Measurements from ENCODE around the gene RASSF5. TPM values are rescaled to one million over a fixed set of nuclear protein-coding genes. Genes with fewer than 3 reads are reported as not detected.

RASSF5 gene
- total RNA-seq, 5 donors from 2014 or later (not counting 1 experiment from before 2014, with no cell fraction given): 174 to 224 (median 204) TPM

GRCh38 chr1:206513312-206514111, 6.2 kb downstream of the RASSF5 start:
- Histone ChIP-seq H3K4me3 (ENCODE audit: control insufficient read depth in 1 of 2, extremely low read depth in 1 of 2, low read length in 1 of 2) (no peak overlapping the region), H3K4me1 (ENCODE audit: control insufficient read depth in 1 of 2, extremely low read depth in 1 of 2, insufficient read depth in 2 of 2, low read length in 2 of 2) (peaks cover 0 to 4% of the 10 kb centered on the region in 2 experiments), H3K27ac (ENCODE audit: low read length) (no peak overlapping the region), H3K36me3 (ENCODE audit: control insufficient read depth in 2 of 2, extremely low read depth in 1 of 2, insufficient read depth in 1 of 2, low read length in 1 of 2) (no peaks in the 10 kb centered on the region), H3K27me3 (replicated peaks in 1 of 2; ENCODE audit: control insufficient read depth in 2 of 2, extremely low read depth in 1 of 2, insufficient read depth in 2 of 2, low read length in 1 of 2) (peaks cover 4 to 31% of the 10 kb centered on the region in 2 experiments), H3K9me3 (no peaks in the 10 kb centered on the region)
- POLR2A ChIA-PET: no interaction called here
- Mint-ChIP-seq H3K27ac (no peak overlapping the region), H3K27me3 (peaks cover 17 to 20% of the 10 kb centered on the region in 2 donors), H3K36me3 (no peaks in the 10 kb centered on the region), H3K9me3 (no peaks in the 10 kb centered on the region), H3K4me1 (peaks cover 2 to 8% (median 8%) of the 10 kb centered on the region in 3 donors), H3K4me3 (no peak overlapping the region)
- CTCF ChIA-PET: interaction anchor here in 1 of 2 donors (1.6 kb wide), 1 partner anchor 150 kb away, joined by 3 read pairs; no protein-coding TSS in a partner anchor
- DNase-seq: no peak
- 92% methylated on average over 9 of the region's 11 CpGs for WGBS (ENCODE audit: insufficient coverage)
- no peak for ATAC-seq (replicated peaks in 1 of 4)

GRCh38 chr1:206514813-206515387, 7.6 kb downstream of the RASSF5 start:
- DNase-seq (no peak), ATAC-seq (replicated peaks in 1 of 4) (no peak)
- Mint-ChIP-seq H3K27ac (no peak overlapping the region), H3K9me3 (no peaks in the 10 kb centered on the region), H3K36me3 (no peaks in the 10 kb centered on the region), H3K4me3 (no peak overlapping the region), H3K4me1 (peaks cover 0 to 2% (median 2%) of the 10 kb centered on the region in 3 donors), H3K27me3 (peaks cover 6 to 7% of the 10 kb centered on the region in 2 donors)
- Histone ChIP-seq H3K27ac (ENCODE audit: low read length) (no peak overlapping the region), H3K9me3 (no peaks in the 10 kb centered on the region), H3K4me1 (ENCODE audit: control insufficient read depth in 1 of 2, extremely low read depth in 1 of 2, insufficient read depth in 2 of 2, low read length in 2 of 2) (no peaks in the 10 kb centered on the region), H3K27me3 (replicated peaks in 1 of 2; ENCODE audit: control insufficient read depth in 2 of 2, extremely low read depth in 1 of 2, insufficient read depth in 2 of 2, low read length in 1 of 2) (peaks cover 0 to 20% of the 10 kb centered on the region in 2 experiments), H3K36me3 (ENCODE audit: control insufficient read depth in 2 of 2, extremely low read depth in 1 of 2, insufficient read depth in 1 of 2, low read length in 1 of 2) (no peaks in the 10 kb centered on the region), H3K4me3 (ENCODE audit: control insufficient read depth in 1 of 2, extremely low read depth in 1 of 2, low read length in 1 of 2) (no peak overlapping the region)
- CTCF ChIA-PET: no interaction called here
- POLR2A ChIA-PET: no interaction called here
- WGBS (ENCODE audit: insufficient coverage): 92% methylated on average over 3 of the region's 5 CpGs

DNA sequence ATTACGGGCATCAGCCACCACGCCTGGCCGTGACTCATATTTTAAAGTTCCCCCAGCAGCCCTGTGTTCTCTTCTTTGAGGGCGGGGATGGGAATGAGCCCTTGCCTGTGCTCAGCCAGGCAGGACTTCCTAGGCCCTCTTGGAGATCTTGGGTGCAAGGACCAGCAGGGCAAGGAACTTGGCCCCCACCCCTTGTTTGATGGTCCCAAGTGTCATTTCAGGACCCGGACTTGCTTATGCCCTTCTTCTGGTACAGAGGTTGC, 9.3 kb downstream of the RASSF5 start:
- no peak for DNase-seq
- no peaks in the 10 kb centered on the region for H3K9me3 Mint-ChIP-seq
- H3K27ac Mint-ChIP-seq: no peak overlapping the region
- Histone ChIP-seq H3K9me3 (no peaks in the 10 kb centered on the region), H3K27ac (ENCODE audit: low read length) (no peak overlapping the region), H3K4me3 (ENCODE audit: control insufficient read depth in 1 of 2, extremely low read depth in 1 of 2, low read length in 1 of 2) (no peak overlapping the region), H3K27me3 (replicated peaks in 1 of 2; ENCODE audit: control insufficient read depth in 2 of 2, extremely low read depth in 1 of 2, insufficient read depth in 2 of 2, low read length in 1 of 2) (peaks cover 0 to 10% of the 10 kb centered on the region in 2 experiments), H3K36me3 (ENCODE audit: control insufficient read depth in 2 of 2, extremely low read depth in 1 of 2, insufficient read depth in 1 of 2, low read length in 1 of 2) (no peaks in the 10 kb centered on the region), H3K4me1 (ENCODE audit: control insufficient read depth in 1 of 2, extremely low read depth in 1 of 2, insufficient read depth in 2 of 2, low read length in 2 of 2) (no peaks in the 10 kb centered on the region)
- H3K4me3 Mint-ChIP-seq: no peak overlapping the region
- H3K36me3 Mint-ChIP-seq: no peaks in the 10 kb centered on the region
- WGBS (ENCODE audit: insufficient coverage): 98% methylated on average over 4 of the region's 5 CpGs
- no peak for ATAC-seq (replicated peaks in 1 of 4)
- POLR2A ChIA-PET: no interaction called here
- peaks cover 0 to 2% of the 10 kb centered on the region in 2 donors for H3K27me3 Mint-ChIP-seq
- peaks cover 0 to 2% (median 2%) of the 10 kb centered on the region in 3 donors for H3K4me1 Mint-ChIP-seq
- CTCF ChIA-PET: no interaction called here

DNA sequence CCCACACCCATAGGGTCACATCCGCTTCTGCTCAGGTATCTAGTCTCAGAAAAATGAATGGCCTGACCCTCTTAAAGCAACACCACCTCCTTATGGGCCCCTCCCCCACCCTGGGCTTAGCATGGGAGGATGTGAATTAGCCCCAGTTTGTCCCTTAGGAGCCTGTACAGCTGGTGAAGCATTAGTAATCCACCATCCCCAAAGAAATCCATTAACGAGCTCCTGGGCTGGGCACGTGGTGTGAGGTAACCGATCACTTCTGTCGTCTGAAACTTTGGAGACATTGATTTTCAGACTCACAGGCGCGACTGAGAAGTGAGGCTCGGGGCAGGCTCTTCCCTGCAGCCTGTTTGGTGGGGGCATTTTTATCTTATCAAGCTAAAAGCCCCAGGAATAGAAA, 10.5 kb downstream of the RASSF5 start:
- POLR2A ChIA-PET: interaction anchor here in 1 of 2 donors (0.7 kb wide), 1 partner anchor 141 kb away, joined by 3 read pairs; no protein-coding TSS in a partner anchor

GRCh38 chr1:206518206-206518605, 10.9 kb downstream of the RASSF5 start:
- H3K4me3 Mint-ChIP-seq: no peak overlapping the region
- Histone ChIP-seq H3K4me3 (ENCODE audit: control insufficient read depth in 1 of 2, extremely low read depth in 1 of 2, low read length in 1 of 2) (no peak overlapping the region), H3K4me1 (ENCODE audit: control insufficient read depth in 1 of 2, extremely low read depth in 1 of 2, insufficient read depth in 2 of 2, low read length in 2 of 2) (no peaks in the 10 kb centered on the region), H3K36me3 (ENCODE audit: control insufficient read depth in 2 of 2, extremely low read depth in 1 of 2, insufficient read depth in 1 of 2, low read length in 1 of 2) (no peaks in the 10 kb centered on the region), H3K27me3 (replicated peaks in 1 of 2; ENCODE audit: control insufficient read depth in 2 of 2, extremely low read depth in 1 of 2, insufficient read depth in 2 of 2, low read length in 1 of 2) (peaks cover 0 to 4% of the 10 kb centered on the region in 2 experiments), H3K9me3 (no peaks in the 10 kb centered on the region), H3K27ac (ENCODE audit: low read length) (no peak overlapping the region)
- ATAC-seq (replicated peaks in 1 of 4): no peak
- peaks cover 0 to 2% (median 2%) of the 10 kb centered on the region in 3 donors for H3K4me1 Mint-ChIP-seq
- POLR2A ChIA-PET: interaction anchor here in 1 of 2 donors (0.6 to 0.7 kb wide), 2 partner anchors 141 to 241 kb away, joined by 3 to 5 read pairs; no protein-coding TSS in a partner anchor
- no peaks in the 10 kb centered on the region for H3K36me3 Mint-ChIP-seq
- no peak overlapping the region for H3K27ac Mint-ChIP-seq
- DNase-seq: no peak
- H3K9me3 Mint-ChIP-seq: no peaks in the 10 kb centered on the region
- CTCF ChIA-PET: no interaction called here
- 93% methylated on average over 14 of the region's 18 CpGs for WGBS (ENCODE audit: insufficient coverage)
- H3K27me3 Mint-ChIP-seq: no peaks in the 10 kb centered on the region

More for the DNA sequence above, 10.5 kb downstream of the RASSF5 start:
- H3K36me3 Mint-ChIP-seq: no peaks in the 10 kb centered on the region
- H3K27ac Mint-ChIP-seq: no peak overlapping the region
- CTCF ChIA-PET: interaction anchor here in 1 of 2 donors (0.8 kb wide), 1 partner anchor 27 kb away, joined by 3 read pairs; no protein-coding TSS in a partner anchor
- H3K4me1 Mint-ChIP-seq: peaks cover 0 to 2% (median 2%) of the 10 kb centered on the region in 3 donors
- H3K27me3 ChIP-seq (replicated peaks in 1 of 2; ENCODE audit: control insufficient read depth in 2 of 2, extremely low read depth in 1 of 2, insufficient read depth in 2 of 2, low read length in 1 of 2): peaks cover 0 to 9% of the 10 kb centered on the region in 2 experiments
- H3K9me3 Mint-ChIP-seq: no peaks in the 10 kb centered on the region
- no peak overlapping the region for H3K4me3 ChIP-seq (ENCODE audit: control insufficient read depth in 1 of 2, extremely low read depth in 1 of 2, low read length in 1 of 2)
- H3K36me3 ChIP-seq (ENCODE audit: control insufficient read depth in 2 of 2, extremely low read depth in 1 of 2, insufficient read depth in 1 of 2, low read length in 1 of 2): no peaks in the 10 kb centered on the region
- H3K27me3 Mint-ChIP-seq: no peaks in the 10 kb centered on the region
- H3K4me1 ChIP-seq (ENCODE audit: control insufficient read depth in 1 of 2, extremely low read depth in 1 of 2, insufficient read depth in 2 of 2, low read length in 2 of 2): no peaks in the 10 kb centered on the region
- DNase-seq (no peak), ATAC-seq (replicated peaks in 1 of 4) (no peak)
- H3K4me3 Mint-ChIP-seq: no peak overlapping the region
- H3K9me3 ChIP-seq: no peaks in the 10 kb centered on the region
- WGBS (ENCODE audit: insufficient coverage): 93% methylated on average over 7 of the region's 8 CpGs
- no peak overlapping the region for H3K27ac ChIP-seq (ENCODE audit: low read length)

GRCh38 chr1:206518743-206519142, 11.4 kb downstream of the RASSF5 start:
- Mint-ChIP-seq H3K4me1 (peaks cover 0 to 2% (median 2%) of the 10 kb centered on the region in 3 donors), H3K27ac (no peak overlapping the region), H3K27me3 (no peaks in the 10 kb centered on the region), H3K9me3 (no peaks in the 10 kb centered on the region), H3K36me3 (no peaks in the 10 kb centered on the region), H3K4me3 (no peak overlapping the region)
- DNase-seq (no peak), ATAC-seq (replicated peaks in 1 of 4) (no peak)
- Histone ChIP-seq H3K4me3 (ENCODE audit: control insufficient read depth in 1 of 2, extremely low read depth in 1 of 2, low read length in 1 of 2) (no peak overlapping the region), H3K4me1 (ENCODE audit: control insufficient read depth in 1 of 2, extremely low read depth in 1 of 2, insufficient read depth in 2 of 2, low read length in 2 of 2) (no peaks in the 10 kb centered on the region), H3K27me3 (replicated peaks in 1 of 2; ENCODE audit: control insufficient read depth in 2 of 2, extremely low read depth in 1 of 2, insufficient read depth in 2 of 2, low read length in 1 of 2) (no peaks in the 10 kb centered on the region), H3K36me3 (ENCODE audit: control insufficient read depth in 2 of 2, extremely low read depth in 1 of 2, insufficient read depth in 1 of 2, low read length in 1 of 2) (no peaks in the 10 kb centered on the region), H3K9me3 (no peaks in the 10 kb centered on the region), H3K27ac (ENCODE audit: low read length) (no peak overlapping the region)
- 87% methylated on average over 6 of the region's 6 CpGs for WGBS (ENCODE audit: insufficient coverage)
- ChIA-PET CTCF (no interaction called here), POLR2A (interaction anchor here in 1 of 2 donors (0.6 kb wide), 1 partner anchor 240 kb away, joined by 5 read pairs; no protein-coding TSS in a partner anchor)

Data from T-cell (primary cell).